H1 (cell line): ENCODE data around the gene GRID1.

Experiments used
- CTCF ChIP-seq, 3 experiments: IDR thresholded peaks; 1 replicate in 2 of 3; 2 replicates in 1 of 3; pipeline versions ENCODE4 v1.5.1 to v1.6.1; 2011; ENCODE audit warnings: low read length in 3 of 3, mild to moderate bottlenecking in 3 of 3, inconsistent platforms in 2 of 3, low read depth in 1 of 3, moderate library complexity in 1 of 3; ENCODE audit not compliant: insufficient read depth in 1 of 3; ENCODE audit errors: control extremely low read depth in 1 of 3
- EZH2 ChIP-seq: fragments of 200-600 bp; sonication (generic); IDR thresholded peaks from 2 replicates; pipeline ENCODE4 v1.7.1; 2012; ENCODE audit warnings: low read depth, mild to moderate bottlenecking, moderate library complexity, low read length, inconsistent platforms; ENCODE audit not compliant: severe bottlenecking
- POU5F1 ChIP-seq: IDR thresholded peaks from 2 replicates; pipeline ENCODE4 v1.6.1; 2011; ENCODE audit warnings: low read depth, mild to moderate bottlenecking, low read length, moderate library complexity

DNA sequence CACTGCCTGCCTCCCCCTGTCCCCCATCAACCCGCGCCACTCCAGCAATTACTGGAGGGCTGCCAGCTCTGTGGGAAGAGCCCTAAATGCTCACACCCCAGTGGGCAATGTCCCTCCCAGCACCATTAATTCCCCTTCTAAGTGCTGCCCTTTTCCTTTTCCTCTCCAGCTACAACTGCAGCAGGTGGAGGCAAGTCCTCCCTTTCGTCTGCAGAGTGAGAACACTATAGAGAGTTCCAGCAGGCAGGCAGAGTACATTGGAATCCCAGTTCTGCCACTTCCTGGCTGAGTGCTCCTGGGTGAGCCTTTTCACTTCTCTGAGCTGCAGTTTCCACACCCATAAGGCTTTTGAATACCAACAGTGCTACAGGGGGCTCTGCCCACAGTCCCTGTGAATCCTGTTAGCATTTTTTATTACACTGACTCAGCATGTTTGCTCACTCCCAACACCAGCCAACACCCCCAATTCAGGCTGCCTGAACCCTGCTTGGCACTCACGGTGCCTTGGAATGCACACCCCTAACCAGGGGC is 447.0 kb downstream of the GRID1 start:
- TF ChIP-seq POU5F1: no peak
- no peak for TF ChIP-seq EZH2
- TF ChIP-seq CTCF (IDR thresholded peaks at IDR 0.05; ENCODE audit: control extremely low read depth in 1 of 3, insufficient read depth in 1 of 3, low read depth in 1 of 3, low read length in 3 of 3): no peak
